ENCODE results near the gene RPP25L.
"Not testable (repeated sequence)": the region's sequence is repeated elsewhere in the genome, so short reads cannot be mapped to it uniquely, and the experiment has no call there.

Gene RPP25L

DNA sequence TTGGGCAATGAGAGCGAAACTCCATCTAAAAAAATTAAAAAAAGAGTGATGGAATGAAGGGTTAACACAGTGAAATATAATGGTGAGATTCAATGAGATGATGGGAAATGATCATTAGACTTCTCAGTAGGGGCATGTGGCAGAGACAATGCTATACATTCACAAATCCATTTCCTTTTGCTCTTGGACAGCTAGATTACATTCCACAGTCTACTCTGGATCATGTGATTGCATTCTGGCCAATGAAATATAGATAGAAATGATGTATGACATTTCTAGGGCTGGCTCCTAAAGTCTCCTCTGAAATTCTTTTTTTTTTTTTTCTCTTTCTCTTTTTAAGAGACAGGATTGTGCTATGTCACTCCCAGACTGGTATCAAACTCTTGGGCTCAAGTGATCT lies 30.8 kb upstream of the RPP25L start:
- POLR2A ChIA-PET (ENCODE audit: low non-redundant PET), result no interaction called here
- TF ChIP-seq, protein P1, sequence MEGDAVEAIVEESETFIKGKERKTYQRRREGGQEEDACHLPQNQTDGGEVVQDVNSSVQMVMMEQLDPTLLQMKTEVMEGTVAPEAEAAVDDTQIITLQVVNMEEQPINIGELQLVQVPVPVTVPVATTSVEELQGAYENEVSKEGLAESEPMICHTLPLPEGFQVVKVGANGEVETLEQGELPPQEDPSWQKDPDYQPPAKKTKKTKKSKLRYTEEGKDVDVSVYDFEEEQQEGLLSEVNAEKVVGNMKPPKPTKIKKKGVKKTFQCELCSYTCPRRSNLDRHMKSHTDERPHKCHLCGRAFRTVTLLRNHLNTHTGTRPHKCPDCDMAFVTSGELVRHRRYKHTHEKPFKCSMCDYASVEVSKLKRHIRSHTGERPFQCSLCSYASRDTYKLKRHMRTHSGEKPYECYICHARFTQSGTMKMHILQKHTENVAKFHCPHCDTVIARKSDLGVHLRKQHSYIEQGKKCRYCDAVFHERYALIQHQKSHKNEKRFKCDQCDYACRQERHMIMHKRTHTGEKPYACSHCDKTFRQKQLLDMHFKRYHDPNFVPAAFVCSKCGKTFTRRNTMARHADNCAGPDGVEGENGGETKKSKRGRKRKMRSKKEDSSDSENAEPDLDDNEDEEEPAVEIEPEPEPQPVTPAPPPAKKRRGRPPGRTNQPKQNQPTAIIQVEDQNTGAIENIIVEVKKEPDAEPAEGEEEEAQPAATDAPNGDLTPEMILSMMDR (conservative IDR thresholded peaks at IDR 0.05; ENCODE audit: low read depth), result no peak
- H3K27ac ChIP-seq, result no peak overlapping the region
- no peak for DNase-seq (ENCODE audit: low spot score)
- CTCF ChIA-PET, result interaction anchor here (0.7 kb wide), 2 partner anchors 69 to 1523 kb away, joined by 3 read pairs; no protein-coding TSS in a partner anchor

DNA sequence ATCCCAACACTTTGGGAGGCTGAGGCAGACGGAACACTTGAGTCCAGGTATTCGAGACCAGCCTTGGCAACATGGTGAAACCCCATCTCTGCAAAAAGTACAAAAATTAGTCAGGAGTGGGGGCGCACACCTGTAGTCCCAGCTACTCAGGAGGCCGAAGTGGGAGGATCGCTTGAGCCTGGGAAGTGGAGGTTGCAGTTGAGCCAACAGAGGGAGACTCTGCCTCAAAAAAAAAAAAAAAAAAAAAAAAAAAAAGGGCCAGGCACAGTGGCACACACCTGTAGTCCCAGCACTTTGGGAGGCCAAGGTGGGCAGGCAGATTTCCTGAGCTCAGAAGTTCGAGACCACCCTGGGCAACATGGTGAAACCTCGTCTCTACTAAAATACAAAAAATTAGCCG lies 27.4 kb upstream of the RPP25L start:
- DNase-seq (ENCODE audit: low spot score); H3K27ac ChIP-seq: not testable (repeated sequence)
- ChIA-PET POLR2A (ENCODE audit: low non-redundant PET) (interaction anchor here (0.6 to 0.7 kb wide), 2 partner anchors 35 to 517 kb away, joined by 9 to 11 read pairs; no protein-coding TSS in a partner anchor), CTCF (interaction anchor here (0.6 to 1.0 kb wide), 2 partner anchors 236 to 1067 kb away, joined by 3 to 4 read pairs; no protein-coding TSS in a partner anchor)

DNA sequence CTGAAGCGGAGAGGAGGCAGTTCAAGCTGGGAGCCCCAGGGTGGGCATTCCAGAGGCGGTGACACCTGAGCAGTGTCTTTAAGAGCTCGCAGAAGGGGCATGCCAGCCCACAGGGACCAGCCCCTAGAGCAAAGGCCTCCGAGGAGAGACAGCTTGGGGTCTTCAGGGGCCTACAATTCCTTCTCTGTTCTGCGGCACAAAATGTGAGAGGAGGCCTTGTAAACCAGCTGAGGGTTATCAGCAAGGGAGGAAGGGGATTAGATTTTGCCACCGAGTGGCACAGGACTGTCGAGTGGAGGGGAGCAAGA lies 26.2 kb upstream of the RPP25L start:
- POLR2A ChIA-PET (ENCODE audit: low non-redundant PET), result interaction anchor here (0.6 to 1.3 kb wide), 2 partner anchors 9 to 14 kb away, joined by 3 to 5 read pairs; partner anchors contain the start of genes GALT and IL11RA
- TF ChIP-seq, protein P1 (conservative IDR thresholded peaks at IDR 0.05; ENCODE audit: low read depth), result no peak
- CTCF ChIA-PET, result interaction anchor here (0.6 to 1.4 kb wide), 4 partner anchors 9 to 441 kb away, joined by 3 to 7 read pairs (median 4); partner anchors contain the start of genes FANCG and GALT
- peak overlapping the region; percentile 79 for H3K27ac ChIP-seq
- no peak for DNase-seq (ENCODE audit: low spot score)

DNA sequence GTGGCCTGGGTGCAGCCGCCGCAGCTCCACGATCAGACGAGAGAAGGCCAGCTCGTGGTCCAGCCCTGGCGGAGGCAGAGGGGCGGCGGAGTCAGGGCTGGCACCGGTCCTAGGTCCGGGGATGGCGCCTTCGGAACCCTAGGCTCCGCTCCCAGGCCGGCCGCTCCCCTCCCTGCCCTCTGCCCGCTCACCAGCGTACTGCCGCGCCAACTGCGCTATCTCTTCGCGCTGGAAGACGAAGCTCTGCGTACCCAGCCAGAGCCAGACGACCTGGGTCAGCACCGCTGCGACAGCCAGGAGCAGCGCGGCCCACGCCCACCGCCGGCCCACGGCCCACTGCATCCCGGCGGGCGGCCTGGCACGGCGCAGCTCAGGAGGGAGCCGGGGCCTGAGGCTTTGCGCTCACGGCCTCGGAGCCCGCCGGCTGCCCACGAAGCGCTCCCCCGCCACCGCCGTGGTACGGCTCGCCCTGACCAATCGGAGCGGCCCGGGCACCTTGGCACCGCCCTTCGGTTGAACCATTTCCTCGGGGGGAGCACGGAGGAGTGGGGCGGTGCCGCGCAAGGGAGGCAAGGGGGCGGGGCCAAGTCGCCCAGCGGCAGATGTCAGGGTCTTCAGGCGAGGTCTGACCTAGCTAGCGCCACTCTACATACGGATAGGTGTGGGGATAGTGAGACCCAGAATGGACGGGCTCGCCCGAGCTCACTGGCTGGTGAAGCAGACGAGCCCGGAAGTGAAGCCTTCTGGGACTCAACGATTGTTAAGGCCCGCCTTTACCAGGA lies 25.6 kb upstream of the RPP25L start, which contains the start of gene SIGMAR1:
TSS of gene SIGMAR1 (minus strand) at position 432 of the 782 bp plus-strand sequence. CDS start at position 342, 90 bp downstream.
- peak; percentile 98 for DNase-seq (ENCODE audit: low spot score)
- TF ChIP-seq, protein P1 (conservative IDR thresholded peaks at IDR 0.05; ENCODE audit: low read depth), result no peak
- H3K27ac ChIP-seq, result peak within 1 kb of the TSS; percentile 79
- POLR2A ChIA-PET (ENCODE audit: low non-redundant PET), result interaction anchor here (0.6 to 1.3 kb wide), 4 partner anchors 9 to 814 kb away, joined by 3 to 5 read pairs (median 3); partner anchors contain the start of genes GALT and IL11RA
- CTCF ChIA-PET, result interaction anchor here (0.6 to 1.7 kb wide), 6 partner anchors 9 to 717 kb away, joined by 3 to 7 read pairs (median 4); partner anchors contain the start of gene GALT

DNA sequence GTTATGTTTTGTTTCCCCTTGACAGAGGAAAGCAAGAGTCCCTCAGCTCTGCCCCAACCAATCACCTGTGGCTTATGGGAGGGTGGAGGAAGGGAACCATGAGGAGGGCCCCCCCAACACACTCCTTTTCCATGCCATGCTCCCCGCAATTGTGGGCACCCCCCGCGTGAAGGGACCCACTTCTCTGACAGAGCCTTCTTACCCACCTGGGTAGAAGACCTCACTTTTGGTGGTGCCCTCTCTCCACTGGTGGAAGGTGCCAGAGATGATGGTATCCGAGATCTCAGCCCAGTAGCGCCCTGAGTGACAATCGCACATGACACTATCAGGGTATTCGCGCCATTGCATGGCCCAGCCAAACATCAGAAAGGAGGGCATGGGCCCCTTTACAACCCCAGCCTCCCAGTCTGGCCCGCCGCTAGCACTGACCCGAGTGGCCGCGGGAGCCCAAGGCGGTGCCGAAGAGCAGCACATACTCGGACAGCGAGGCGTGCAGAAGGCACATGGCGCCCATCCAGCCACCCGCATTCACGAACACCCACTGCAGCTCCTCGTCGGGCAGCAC lies 25.0 kb upstream of the RPP25L start:
- ChIA-PET POLR2A (ENCODE audit: low non-redundant PET) (interaction anchor here (0.6 to 0.9 kb wide), 2 partner anchors 14 to 814 kb away, joined by 3 read pairs; no protein-coding TSS in a partner anchor), CTCF (interaction anchor here (0.6 to 1.7 kb wide), 3 partner anchors 33 to 717 kb away, joined by 3 to 5 read pairs (median 3); no protein-coding TSS in a partner anchor)
- H3K27ac ChIP-seq, result peak overlapping the region; percentile 79
- TF ChIP-seq, protein P1 (conservative IDR thresholded peaks at IDR 0.05; ENCODE audit: low read depth), result no peak
- DNase-seq (ENCODE audit: low spot score), result peak; percentile 51

DNA sequence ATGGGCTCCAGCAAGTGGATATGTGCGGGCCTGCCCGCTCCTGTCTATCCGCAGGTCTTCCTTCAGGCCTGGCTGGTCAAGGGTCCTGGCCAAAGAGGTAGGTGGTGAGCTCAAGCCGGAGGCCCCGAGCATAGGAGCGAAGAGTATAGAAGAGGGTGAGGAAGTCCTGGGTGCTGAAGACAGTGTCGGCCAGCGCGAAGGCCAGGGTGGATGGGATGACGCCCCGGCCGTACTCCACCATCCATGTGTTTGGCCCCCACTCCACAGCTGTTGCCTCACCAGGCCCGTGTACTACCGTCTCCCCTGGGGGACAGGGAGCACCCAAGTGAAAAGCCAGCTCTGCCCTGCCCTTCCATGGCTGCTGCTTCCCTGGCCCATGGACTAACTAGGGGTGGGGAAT lies 23.7 kb upstream of the RPP25L start:
- CTCF ChIA-PET, result interaction anchor here (0.5 to 2.1 kb wide), 7 partner anchors 25 to 688 kb away, joined by 3 to 10 read pairs (median 4); no protein-coding TSS in a partner anchor
- H3K27ac ChIP-seq, result peak overlapping the region; percentile 79
- POLR2A ChIA-PET (ENCODE audit: low non-redundant PET), result interaction anchor here (0.6 to 1.1 kb wide), 3 partner anchors 11 to 230 kb away, joined by 3 read pairs; partner anchors contain the start of gene GALT
- no peak for DNase-seq (ENCODE audit: low spot score)
- TF ChIP-seq, protein P1 (conservative IDR thresholded peaks at IDR 0.05; ENCODE audit: low read depth), result no peak
